GM12892 (cell line): Measurements from ENCODE around the gene PCDHGA5.

ENCODE experiments used
- POLR2A ChIP-seq: IDR thresholded peaks from 2 replicates; pipeline ENCODE4 v1.6.1; 2011; ENCODE audit warnings: low read depth, low read length, control low read depth
- POLR2AphosphoS5 ChIP-seq: IDR thresholded peaks from 2 replicates; pipeline ENCODE4 v1.6.1; 2011; ENCODE audit warnings: low read depth, low read length, control low read depth
- TAF1 ChIP-seq: IDR thresholded peaks from 2 replicates; pipeline ENCODE4 v1.6.1; 2011; ENCODE audit warnings: low read depth, mild to moderate bottlenecking, control low read depth, low read length, borderline replicate concordance

GRCh38 chr5:141342773-141343172, 21.2 kb upstream of the PCDHGA5 start:
- TF ChIP-seq POLR2A (no peak), TAF1 (no peak), POLR2AphosphoS5 (no peak)
